ENCODE data around the gene NRL. TPM values are rescaled to one million over a fixed set of nuclear protein-coding genes. Genes with fewer than 3 reads are reported as not detected.

The NRL gene
- total RNA-seq, 1 donor from 2014 or later: 1.9 TPM

- Mint-ChIP-seq H3K27ac (ENCODE audit: unreplicated experiment) (peak overlapping the region; percentile 40), H3K9me3 (ENCODE audit: unreplicated experiment) (no peaks in the 10 kb centered on the region), H3K4me1 (ENCODE audit: unreplicated experiment) (peaks cover 41% of the 10 kb centered on the region), H3K4me3 (ENCODE audit: unreplicated experiment) (no peak overlapping the region), H3K36me3 (ENCODE audit: unreplicated experiment) (peaks cover 5% of the 10 kb centered on the region), H3K27me3 (ENCODE audit: unreplicated experiment) (no peaks in the 10 kb centered on the region)
- DNase-seq (ENCODE audit: extremely low spot score, unreplicated experiment): no peak
- TF ChIP-seq, protein P1, sequence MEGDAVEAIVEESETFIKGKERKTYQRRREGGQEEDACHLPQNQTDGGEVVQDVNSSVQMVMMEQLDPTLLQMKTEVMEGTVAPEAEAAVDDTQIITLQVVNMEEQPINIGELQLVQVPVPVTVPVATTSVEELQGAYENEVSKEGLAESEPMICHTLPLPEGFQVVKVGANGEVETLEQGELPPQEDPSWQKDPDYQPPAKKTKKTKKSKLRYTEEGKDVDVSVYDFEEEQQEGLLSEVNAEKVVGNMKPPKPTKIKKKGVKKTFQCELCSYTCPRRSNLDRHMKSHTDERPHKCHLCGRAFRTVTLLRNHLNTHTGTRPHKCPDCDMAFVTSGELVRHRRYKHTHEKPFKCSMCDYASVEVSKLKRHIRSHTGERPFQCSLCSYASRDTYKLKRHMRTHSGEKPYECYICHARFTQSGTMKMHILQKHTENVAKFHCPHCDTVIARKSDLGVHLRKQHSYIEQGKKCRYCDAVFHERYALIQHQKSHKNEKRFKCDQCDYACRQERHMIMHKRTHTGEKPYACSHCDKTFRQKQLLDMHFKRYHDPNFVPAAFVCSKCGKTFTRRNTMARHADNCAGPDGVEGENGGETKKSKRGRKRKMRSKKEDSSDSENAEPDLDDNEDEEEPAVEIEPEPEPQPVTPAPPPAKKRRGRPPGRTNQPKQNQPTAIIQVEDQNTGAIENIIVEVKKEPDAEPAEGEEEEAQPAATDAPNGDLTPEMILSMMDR (IDR thresholded peaks at IDR 0.05): no peak
Observed at GRCh38 chr14:24144451-24144850, 29.7 kb upstream of the NRL start.

- TF ChIP-seq, protein P1 (IDR thresholded peaks at IDR 0.05): no peak
- no peaks in the 10 kb centered on the region for H3K27me3 Mint-ChIP-seq (ENCODE audit: unreplicated experiment)
- peaks cover 40% of the 10 kb centered on the region for H3K4me1 Mint-ChIP-seq (ENCODE audit: unreplicated experiment)
- no peak for DNase-seq (ENCODE audit: extremely low spot score, unreplicated experiment)
- peak overlapping the region; percentile 38 for H3K27ac Mint-ChIP-seq (ENCODE audit: unreplicated experiment)
- no peak overlapping the region for H3K4me3 Mint-ChIP-seq (ENCODE audit: unreplicated experiment)
- no peaks in the 10 kb centered on the region for H3K9me3 Mint-ChIP-seq (ENCODE audit: unreplicated experiment)
- H3K36me3 Mint-ChIP-seq (ENCODE audit: unreplicated experiment): peaks cover 11% of the 10 kb centered on the region
Observed at GRCh38 chr14:24143511-24143910, 28.8 kb upstream of the NRL start.

GRCh38 chr14:24141097-24141880, 26.5 kb upstream of the NRL start, which contains the start of gene EMC9:
Gene EMC9, minus strand, starts transcription at chr14:24141591. Its CDS starts 287 bp downstream, at chr14:24141304.
- peak within 1 kb of the TSS; percentile 91 for H3K27ac Mint-ChIP-seq (ENCODE audit: unreplicated experiment)
- H3K36me3 Mint-ChIP-seq (ENCODE audit: unreplicated experiment): peaks cover 21% of the 10 kb centered on the region
- TF ChIP-seq, protein P1 (IDR thresholded peaks at IDR 0.05): peak; percentile 54
- H3K4me3 Mint-ChIP-seq (ENCODE audit: unreplicated experiment): peak within 1 kb of the TSS; percentile 89
- H3K27me3 Mint-ChIP-seq (ENCODE audit: unreplicated experiment): no peaks in the 10 kb centered on the region
- no peaks in the 10 kb centered on the region for H3K9me3 Mint-ChIP-seq (ENCODE audit: unreplicated experiment)
- peak; percentile 99 for DNase-seq (ENCODE audit: extremely low spot score, unreplicated experiment)
- peaks cover 41% of the 10 kb centered on the region for H3K4me1 Mint-ChIP-seq (ENCODE audit: unreplicated experiment)

DNA sequence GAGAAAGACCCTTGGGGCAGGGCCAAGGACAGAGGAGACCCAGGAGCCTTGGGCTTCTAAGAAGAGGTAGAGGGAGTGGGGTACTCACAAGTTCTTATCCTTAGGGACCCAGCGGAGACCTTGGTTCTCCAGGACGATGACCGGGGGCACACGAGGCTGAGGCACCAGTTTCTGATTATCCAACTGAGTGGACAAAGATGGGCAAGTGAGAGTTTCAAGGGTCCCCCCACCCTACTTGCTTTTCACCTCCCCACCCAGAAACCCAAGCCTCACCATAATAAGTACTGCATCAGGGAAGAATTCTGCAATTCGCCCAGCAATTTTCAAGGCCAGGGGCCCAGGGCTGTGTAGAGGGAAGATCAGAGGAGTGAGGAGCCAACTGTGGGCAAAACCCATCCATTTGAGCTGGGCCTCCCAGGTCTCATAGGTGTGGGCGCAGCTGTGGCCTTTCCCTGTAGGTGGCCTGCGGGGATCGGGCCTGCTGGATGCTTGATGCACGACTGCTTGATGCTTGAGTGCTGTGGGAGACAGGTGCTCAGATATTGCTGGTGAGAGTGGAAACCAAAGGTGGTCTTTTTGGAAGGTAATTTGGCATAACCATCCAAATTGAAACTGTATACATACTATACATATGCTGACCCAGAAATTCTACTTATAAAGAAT, 24.7 kb upstream of the NRL start:
- TF ChIP-seq, protein P1 (IDR thresholded peaks at IDR 0.05): no peak
- Mint-ChIP-seq H3K4me1 (ENCODE audit: unreplicated experiment) (peaks cover 34% of the 10 kb centered on the region), H3K9me3 (ENCODE audit: unreplicated experiment) (no peaks in the 10 kb centered on the region), H3K27ac (ENCODE audit: unreplicated experiment) (peak overlapping the region; percentile 41), H3K27me3 (ENCODE audit: unreplicated experiment) (no peaks in the 10 kb centered on the region), H3K4me3 (ENCODE audit: unreplicated experiment) (peak overlapping the region; percentile 42), H3K36me3 (ENCODE audit: unreplicated experiment) (peaks cover 21% of the 10 kb centered on the region)
- no peak for DNase-seq (ENCODE audit: extremely low spot score, unreplicated experiment)

Data from osteocyte (in vitro differentiated cells).